GM19099 (cell line): ENCODE results near the gene TMEM72.

Experiments
- POLR2A ChIP-seq: IDR thresholded peaks from 3 replicates; pipeline ENCODE4 v1.6.1; 2011; ENCODE audit warnings: low read depth; ENCODE audit not compliant: insufficient read length; ENCODE audit errors: extremely low read depth

The TMEM72 gene

DNA sequence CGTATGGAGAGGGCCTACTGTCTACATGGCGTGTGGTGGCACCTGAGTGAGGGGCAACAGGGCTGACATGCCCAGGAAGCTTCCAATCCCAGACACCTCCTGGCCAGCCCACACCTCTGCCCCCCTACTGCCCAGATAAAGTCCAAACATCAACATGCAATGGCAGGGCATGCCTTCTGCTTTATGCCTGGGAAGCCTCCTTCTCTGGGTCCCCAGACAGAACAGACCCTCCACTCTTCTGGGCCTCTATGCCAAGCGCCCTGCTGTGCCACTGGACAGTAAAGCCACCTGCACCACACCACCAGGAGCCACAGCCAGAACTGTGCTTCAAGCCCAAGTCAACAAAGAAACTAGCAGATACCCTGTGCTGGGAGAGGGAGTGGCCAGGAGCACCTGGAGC lies 12.5 kb downstream of the TMEM72 start:
- TF ChIP-seq POLR2A = no peak

DNA sequence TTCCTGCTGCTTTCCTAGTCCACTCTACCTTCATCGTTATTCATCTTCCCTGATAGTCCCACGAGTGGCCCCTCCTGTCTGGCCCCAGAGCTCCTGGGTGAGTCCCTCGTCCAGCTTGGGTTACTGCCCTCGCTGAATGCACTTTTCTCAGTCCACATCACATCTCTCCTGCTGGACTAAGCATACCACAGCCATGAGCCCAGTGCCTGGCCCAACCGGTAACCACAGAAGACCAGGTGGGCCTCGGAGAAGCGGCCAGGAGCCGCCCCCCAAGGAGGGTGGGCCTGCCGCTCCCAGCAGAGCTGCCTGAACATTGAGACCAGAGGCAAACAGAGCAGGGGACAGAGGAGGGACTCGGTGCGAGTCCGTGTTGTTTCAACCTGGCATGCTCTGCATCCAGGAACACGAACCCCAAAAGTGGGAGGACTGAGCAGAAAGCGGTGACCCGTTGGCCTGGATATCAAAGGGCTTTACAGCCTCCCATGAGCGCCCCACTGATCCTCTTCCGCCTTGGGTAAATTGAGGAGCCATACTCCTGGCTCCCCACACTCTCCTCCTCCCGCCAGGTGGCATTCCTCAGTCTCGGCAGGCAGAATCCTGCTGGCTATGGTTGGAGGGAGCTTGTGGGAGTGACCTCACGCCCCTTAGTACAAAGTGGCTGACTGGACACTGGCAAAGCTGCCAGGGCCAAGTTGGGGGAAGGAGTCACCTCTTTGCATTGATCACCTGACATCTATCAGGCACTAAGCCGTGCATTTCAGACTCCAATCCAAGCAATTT lies 13.3 kb downstream of the TMEM72 start:
- TF ChIP-seq POLR2A = no peak

DNA sequence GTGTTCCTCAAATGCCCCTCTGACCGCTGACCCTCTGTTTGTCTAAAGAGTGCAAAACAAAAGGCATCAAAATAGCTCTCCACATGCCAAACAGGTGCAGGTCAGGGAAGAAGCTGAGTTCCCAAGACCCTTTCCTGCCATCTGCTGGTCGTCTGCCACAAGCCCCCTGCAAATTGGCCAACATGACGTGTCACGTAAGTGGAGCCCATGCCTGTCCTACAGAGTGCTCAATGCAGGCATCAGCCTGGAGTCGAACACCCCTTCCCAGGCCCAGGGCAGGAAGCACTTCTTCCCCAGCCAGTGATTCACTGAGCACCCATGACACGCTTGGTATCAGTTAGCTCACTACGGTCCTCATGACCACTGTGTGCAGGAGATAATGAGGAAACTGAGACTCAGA lies 14.1 kb downstream of the TMEM72 start:
- TF ChIP-seq POLR2A = no peak

DNA sequence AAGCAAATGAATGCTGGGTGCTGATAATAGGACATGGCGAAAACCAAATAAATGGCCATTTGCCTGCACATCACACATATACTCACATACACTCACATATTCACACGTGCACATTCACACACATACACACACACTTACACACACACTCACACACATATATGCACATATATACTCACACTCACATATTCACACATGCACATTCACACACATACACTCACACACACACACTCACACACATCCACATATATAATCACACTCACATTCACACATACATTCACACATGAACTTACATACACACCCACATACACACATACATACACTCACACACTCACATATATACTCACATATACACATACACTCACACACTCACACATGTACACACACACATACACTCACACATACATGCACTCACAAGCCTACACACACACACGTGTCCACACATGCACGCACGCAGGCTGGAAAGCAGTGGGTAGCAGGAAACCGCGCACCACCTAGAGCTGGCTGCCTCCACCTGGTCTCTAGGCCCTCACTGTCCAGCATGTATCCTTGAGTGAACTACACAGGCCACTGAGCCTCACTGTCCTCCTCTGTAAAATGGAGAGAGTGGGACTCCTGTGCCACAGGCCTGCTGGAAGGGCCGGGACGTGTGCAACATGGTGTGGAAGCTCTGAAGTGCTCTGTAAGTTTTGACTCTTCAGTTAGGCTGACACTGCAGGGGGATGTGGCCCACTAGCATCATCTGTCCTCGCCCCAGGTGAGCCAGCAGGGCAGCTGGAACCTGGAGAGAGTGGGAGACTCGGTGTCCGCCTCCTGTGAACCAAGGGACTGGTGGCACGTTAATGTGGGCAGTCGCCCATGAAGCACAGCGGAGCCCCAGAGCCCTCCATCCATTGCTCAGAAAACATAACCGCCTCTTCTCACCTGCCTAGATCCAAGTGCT lies 14.9 kb downstream of the TMEM72 start:
- no peak for TF ChIP-seq POLR2A

DNA sequence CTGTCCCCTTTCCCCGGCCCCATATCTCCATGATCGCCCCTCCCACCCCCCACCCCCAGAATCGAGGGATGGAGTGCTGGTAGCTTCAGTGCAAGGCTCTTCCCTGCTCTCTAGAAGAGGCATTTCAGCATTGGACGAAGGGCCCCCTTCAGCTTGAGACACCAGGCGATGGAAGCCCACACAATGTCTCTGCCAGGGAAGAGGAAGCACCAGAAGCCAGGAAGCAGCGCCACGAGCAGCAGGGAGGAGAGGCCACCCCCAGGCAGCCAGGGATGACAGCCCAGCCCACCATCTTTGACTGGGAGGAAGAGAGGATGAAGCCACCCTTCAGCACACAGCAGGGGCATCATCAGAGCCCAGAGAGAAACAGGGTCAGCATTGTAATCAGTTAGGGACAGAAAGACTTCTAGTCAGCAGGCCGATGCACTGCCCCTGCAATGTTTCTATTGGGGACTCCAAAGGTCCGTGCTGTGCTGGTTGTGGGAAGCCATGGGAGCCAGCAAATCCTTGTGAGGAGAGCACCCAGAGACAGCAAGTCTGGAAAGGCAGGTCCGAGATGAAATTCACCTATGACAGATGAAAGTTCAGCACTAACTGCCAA lies 15.7 kb downstream of the TMEM72 start:
- TF ChIP-seq POLR2A = no peak

DNA sequence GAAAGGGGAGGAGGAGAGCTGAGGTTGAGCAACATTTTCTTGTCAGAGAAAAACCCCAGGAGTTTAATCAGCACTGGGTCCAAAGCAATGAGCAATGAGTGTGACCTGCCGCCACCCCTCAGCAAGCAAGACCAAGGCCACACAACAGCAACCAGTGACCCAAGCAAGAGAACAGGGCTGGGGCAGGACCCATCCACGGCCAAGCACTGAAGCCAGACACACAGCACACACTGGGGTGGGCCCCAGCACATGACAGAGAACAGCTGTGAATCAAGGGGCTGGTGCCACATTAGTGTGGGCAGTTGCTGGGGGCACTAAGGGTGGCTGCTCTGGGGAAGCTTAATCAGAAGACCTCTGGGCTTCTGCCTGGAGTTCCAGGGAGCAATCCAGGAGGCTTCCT lies 16.2 kb downstream of the TMEM72 start:
- TF ChIP-seq POLR2A = no peak

DNA sequence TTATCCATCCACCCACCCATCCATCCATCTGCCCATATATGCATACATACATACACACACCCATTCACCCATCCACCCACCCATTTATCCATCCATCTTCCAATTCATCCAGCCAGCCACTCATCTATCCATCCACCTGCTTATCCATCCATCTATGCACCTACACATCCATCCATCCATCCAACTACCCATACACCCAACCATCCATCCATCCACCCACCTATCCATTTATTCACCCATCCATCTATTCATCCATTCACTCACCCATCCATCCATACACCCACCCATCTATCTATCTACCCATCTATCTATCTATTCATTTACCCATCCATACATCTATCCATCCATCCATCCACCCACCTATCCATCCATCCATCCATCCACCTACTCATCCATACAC lies 17.3 kb downstream of the TMEM72 start:
- TF ChIP-seq POLR2A = no peak

DNA sequence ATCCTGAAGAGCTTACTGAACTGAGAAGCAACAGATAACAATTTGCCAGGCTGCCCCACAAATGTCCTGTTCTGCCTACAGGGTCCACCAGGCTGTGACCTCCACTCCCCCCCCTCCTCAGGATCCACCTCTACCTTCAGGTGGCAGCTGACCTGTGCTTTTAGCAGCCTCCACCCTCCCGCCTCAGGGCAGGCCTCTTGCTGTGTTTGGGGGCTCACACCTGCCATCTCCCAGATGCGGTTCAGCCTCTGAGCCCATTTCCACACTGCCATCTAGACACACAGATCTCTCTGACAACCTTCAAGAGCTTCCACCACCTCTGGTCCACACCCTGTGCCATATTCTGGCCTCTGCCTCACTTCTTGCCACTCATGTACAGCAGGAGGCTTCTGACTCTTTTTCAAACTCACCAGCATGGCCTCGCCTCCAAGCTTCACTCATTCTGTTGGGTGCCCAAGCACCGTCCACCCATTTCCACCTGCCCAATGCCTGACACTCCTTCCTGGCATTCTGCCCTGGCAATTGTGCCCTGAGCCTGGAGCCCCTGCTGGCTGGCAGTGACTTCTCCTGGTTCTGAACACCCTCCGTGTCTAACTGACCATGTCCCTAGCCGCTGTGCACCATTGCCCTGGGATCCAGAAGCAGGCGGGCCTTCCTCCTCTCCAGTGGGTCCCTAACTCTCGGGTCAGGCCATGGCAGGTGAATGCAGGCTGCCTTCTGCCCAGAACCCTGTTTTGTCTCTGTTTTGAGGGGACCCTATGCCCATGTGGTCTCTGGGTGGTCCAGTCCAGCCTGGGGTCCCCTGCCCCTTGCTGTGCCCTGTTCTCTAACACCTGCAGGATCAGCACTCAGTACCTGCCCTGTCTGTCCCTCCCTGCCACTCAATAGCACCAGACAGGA lies 18.5 kb downstream of the TMEM72 start:
- no peak for TF ChIP-seq POLR2A

DNA sequence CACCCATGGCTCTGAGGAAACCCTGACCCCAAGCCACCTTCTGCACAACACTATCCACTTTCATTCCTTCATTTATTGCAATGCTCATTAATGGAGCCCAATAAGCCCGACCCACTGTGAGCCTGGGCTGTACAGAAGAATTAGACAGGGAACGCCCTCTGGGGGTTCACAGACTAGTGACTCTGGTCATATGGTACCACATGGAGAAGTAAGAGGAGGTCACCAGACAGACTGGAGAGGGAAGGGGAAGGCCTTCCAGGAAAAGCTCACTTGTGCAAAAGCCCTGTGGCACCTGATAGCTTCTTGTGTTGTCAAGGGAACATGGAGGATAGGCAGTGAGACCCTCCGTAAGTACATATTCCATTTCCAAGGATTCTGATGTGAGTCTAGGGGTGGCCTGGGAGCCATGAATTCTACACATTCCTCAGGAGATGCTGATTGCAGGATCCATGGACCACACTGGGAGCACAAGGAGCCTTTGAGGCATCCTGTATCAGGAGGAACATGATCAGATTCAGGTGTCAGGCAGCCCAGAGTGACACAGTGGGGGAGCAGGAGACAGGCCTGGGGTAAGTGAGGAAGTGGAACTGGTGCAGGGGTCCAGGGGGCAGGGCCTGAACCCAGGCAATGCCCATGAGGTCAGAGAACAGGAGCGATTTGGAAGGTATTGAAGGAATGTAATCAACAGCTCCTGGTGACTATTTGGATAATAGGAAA lies 19.9 kb downstream of the TMEM72 start:
- no peak for TF ChIP-seq POLR2A

DNA sequence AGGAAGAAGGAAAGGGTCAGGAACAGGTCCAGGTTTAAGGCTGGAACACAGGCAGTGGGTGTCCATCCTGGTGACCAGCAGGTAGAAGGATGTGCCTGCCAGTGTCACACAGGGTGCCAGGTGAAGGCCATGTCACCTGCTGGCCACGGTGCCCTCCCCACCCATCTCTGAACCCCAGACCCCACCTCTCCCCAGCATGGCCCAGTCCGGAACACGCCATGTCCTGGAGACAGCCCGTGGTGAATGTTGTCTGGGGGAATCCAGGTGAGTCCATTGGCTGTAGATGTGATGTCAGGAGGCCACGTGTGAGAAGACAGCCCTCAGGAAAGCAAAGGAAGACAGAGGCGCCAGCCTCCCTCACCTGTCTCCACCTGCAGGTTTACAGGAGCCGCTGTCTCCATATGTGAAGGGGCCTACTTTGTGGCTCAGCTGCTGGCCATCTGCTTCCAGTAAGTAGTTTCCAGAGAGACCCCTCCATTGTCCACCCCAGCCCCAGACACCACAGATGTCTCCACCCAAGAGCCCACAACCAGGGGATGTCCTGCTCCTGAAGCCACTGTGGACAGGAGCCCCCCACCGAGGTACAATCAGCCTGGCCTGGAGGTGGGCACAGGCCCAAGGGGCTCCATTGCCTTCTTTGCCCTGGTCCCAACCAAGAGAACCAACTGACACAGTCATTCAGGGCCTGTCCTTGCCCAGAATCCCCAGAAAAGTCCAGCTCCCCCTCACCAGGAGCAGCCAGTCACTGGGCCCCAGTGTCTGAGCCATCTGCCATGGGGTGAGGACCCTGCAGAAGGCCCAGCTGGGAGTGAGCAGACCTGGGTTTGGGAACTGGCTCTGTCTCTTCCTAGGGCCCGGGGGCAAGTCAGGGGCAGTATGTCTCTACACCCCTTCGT lies 20.7 kb downstream of the TMEM72 start:
- TF ChIP-seq POLR2A = no peak

DNA sequence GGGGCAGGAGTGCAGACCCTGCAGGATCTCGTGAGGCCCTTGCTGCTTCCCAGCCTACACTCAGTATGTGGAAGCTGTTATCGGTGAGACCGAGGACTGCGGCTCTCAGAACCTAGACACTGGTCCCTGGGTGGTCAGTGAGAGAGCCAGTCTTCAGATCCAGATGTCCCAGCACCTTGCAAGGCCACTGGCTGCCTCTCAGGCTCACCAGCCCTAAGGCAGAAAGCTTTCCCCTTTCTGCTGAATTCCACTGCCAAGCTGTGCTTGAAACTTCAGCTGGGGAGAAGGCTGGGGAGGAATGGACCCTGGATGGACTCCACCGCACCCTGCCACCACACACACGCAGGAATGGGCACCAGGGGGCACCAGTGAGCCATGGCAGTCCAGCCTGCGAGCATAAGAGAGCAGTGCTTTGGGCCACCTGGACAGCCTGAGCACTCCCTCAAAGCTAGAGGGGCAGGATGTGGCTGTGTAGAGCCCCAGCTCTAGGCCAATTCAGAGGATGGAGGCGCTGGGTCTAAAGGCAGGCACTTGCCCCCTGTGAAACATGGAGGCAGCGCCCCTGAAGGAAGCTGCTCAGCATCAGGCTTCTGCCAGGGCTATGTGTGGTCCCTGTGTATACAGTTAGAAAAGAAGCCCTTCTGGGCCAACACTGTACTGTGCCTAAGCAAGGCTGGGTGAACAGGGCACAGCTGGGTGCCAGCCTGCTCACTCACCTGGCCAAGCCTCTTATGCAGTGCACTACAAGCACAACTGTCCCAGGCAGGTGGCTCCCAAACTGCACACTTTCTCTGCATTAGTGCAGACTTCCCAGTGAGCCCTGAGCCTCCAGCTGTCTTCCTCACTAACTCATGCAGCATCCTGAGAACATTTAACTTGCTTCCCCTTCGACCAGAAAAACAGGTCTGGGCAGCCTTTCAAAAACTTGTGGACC lies 21.6 kb downstream of the TMEM72 start:
- no peak for TF ChIP-seq POLR2A

DNA sequence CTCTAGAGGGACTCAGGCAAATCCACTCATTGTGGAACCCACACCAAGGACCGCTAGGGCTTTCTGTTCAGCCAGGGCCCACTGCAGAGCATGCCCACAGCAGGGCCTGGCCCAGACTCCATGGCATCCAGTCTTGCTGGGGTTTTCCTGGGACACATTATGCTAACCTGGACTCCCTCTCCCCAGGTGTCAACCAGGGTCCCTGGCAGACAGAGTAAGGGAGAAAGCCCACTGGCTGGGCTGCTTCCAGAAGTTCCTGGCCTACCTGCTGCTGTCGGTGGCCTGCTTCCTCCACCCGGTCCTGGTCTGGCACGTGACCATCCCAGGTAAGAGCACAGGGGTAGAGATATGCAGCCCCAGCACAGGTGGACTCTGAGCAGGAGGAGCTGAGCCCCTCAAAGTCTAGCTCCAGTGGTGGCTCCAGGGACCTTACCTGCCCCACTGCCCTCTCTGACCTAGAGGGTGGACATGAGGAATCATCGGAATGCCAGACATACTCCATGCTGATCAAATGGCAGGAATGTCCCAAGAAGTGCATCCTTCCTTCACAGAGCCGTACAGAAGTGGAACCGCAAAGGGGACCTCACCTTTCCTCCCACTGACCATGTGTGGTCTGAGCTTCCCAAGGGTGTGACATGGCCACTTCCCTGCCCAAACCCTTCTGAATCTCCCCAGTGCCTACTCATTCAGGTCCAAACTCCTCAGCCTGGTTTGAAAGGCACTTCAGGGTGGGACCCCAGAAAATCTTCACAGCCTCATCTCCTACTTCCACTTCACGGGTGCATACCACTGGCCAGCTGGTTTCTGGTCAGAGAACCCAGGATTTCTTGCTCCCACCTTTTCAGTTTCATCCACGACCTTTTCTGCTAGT lies 22.5 kb downstream of the TMEM72 start:
- no peak for TF ChIP-seq POLR2A
